Stimulated activated CD4-positive, alpha-beta T cell treated with anti-CD3 and anti-CD28 coated beads, Interleukin-4, amount 100 ng/mL, for 48 hours (primary cell): Measurements from ENCODE around the gene SPTBN1.

Experiments used
- DNase-seq, 2 donors: peaks; one replicate each; pipeline ENCODE4 v3.0.0-alpha.2; 2020; ENCODE audit warnings: low read depth in 2 of 2

SPTBN1 gene

DNA sequence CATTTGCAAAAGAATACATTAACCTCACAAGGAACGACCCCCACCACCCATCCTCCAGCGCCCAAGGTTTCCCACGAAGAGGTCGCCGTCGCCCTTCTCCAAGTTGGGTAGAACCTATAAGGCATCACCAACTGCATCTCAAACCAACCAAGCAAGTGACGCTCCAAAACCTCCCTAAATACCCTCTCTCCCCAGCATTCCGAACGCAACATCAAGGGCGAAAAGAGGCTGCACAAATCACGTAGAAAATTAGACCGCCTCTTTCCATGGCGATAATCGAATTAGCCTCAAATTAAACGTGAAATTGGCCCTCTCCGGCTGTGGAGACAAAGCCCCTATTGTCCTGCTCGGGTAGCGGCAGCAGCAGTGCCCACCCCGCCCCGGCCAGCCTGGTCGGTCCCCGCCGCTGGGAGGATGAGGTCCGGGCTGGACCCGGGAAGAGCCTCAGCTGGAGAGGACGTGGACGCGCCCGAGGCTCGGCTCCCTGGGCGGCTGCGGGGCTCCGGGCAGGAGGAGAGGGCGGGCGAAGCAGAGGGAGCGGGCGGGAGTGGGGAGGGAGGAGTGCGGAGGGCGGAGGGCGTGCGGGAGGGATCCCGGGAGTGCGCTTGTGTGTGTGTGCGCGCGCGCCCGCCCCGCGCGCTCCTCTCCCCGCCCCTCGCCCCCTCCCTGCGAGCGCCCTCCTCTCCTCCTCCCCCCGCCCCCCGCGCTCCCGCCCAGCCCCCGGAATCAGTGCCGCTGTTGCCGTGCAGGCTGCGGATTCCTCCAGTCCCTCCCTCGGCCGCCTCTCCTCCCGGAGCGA, at the start of gene SPTBN1:
Gene SPTBN1 (plus strand): TSS at position 765 of the 799 bp plus-strand sequence. CDS start 70,092 bp downstream, outside the sequence.
- DNase-seq, result peak; percentile 8 to 27

DNA sequence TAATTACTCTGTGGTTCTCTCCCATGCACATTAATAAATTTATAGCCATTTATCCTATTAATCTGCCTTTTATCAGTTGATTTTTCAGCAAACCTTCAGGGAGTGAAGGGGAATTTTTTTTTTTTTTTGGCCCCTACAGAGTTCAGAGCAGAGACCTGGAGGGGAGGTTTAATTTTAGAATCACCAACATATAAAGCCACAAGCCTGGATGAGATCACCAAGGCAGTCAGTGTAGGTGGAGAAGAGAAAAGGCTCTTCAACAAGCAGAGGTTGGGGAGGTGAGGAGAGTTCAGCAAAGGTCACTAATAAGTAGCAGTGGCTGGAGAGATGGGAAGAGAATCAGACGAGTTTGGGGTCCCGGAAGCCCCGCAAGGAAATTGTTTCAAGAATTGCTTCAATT, 48.4 kb upstream of the SPTBN1 start:
- DNase-seq, result no peak

DNA sequence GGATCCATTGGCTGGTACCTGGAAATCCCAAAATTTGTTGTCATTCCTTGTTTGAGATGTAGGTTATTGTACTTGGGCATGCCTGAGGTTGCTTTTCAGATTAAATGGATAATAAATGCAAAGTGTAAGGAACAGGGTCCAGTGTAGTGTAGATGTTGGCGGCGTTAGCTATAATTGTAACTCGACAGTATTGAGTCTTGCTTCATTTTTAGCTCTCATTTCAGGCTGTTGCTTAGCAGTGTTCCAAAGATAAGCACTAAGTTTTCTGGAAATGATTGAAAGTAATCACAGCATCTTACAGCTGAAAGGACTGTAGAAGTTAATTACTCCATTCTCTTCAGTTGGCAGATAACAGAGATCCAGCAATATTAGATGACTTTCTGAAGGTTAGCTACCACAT, 47.8 kb upstream of the SPTBN1 start:
- no peak for DNase-seq

- no peak for DNase-seq
Measured at GRCh38 chr2:54409752-54410151, 46.4 kb upstream of the SPTBN1 start.

DNA sequence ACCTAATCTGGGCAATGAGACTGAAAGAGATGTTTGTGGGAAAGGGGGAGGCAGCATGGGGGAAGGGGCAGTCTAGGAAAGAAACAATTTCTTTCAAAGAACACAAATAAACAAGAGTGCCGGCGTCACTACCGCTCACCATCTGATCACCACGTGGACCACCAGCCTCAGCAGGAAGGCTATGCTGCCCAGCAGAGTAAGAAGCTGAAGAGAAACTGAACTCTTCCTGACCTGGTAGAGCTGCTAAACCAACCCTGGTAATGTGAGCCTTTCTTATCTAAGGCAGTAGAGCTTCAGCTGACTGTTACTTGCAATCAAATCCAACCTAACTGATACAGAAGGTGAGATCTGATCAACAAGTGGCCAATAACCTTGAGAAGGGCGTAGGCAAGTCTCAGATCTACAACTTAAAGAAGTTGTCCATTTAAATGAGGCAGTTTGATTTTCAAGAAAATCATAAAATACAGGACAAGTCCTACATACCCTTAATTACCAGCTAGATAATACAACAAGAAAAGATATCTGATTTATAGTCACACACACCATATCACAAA, 44.2 kb upstream of the SPTBN1 start:
- DNase-seq, result no peak

DNA sequence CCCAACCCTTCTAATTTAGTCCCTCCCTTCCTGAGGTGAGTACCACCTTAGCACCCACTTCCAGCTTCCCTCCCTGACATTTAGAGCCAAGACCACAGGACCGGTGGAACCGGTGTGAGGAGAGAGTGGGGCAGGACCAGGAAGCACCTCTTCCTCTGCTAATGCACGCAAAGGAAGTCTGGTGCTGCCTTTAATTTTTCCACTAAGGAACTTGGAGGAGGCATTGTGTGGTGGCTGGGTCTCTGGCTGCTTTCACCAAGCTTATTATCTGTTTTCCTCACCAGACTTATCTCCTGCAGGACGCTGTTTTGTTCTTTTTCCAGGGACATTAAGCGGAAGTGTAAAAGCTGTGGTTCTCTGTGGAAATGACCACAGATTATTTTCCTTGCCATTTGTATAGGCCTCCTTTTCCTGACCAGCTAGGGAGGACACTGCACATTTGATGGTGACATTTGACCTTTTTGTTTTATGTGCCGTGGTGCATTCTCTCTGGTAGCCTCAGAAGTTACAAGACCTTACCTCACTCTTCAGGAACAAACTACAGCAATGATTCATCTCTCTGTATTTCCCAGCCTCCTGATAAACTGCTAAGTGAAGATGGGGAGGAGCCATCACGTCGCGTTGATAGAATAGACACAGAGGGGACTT, 39.8 kb upstream of the SPTBN1 start:
- DNase-seq, result no peak

DNA sequence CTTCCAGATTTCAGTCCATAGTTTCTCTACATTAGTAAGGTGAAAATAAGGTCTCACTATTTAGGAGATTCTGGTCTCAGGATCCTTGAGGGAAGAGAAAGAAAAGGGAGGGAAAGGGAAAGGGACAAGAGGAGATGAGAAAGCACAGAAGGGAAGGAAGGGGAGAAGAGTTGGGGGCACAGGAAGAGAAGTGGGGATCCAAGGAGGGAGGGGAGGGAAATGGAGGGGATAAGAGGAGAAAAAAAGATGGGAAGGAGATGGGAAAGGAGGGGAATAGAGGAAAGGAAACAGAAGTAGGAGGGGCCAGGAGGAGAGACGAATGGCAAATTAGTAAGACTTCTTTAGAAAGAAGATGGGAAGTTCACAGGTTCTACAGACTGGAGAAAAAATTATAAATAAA, 39.2 kb upstream of the SPTBN1 start:
- DNase-seq, result no peak

- no peak for DNase-seq
Measured at GRCh38 chr2:54417577-54417976, 38.5 kb upstream of the SPTBN1 start.

- DNase-seq, result no peak
Measured at GRCh38 chr2:54419388-54419787, 36.7 kb upstream of the SPTBN1 start.

DNA sequence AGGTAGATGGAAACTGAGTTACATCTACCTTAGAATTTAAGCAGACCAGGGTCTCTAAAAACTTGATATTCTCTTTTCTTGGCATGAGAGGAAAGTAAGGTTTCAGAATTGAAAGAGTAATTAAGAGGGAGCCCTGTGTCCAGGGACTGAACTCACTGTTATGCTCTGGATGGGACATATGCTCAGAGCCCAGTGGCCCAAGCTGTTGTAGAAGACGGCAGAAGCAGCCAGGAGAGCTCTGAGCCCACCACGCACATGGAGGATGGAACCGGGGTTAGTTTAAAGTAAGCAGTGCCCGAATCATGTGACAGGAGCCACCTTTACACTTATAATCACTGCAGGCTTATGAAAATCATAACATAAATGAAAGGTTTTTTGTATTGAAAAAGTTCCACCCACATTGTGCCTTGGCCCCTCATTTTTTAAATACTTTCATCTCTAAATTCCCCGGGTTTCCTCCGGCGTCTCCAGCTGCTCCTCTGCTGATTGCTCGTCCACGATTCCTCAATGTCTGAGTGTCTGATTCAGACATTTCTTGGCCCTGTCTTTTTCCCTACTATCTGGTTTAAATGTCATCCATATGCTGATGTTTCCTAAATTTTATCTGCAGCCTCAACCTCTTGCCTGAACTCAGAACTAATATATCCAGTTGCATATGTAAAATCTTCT, 36.1 kb upstream of the SPTBN1 start:
- DNase-seq, result no peak

GRCh38 chr2:54420524-54421172, 35.5 kb upstream of the SPTBN1 start:
- no peak for DNase-seq

GRCh38 chr2:54422072-54422581, 34.0 kb upstream of the SPTBN1 start:
- peak; percentile 2 to 12 for DNase-seq

DNA sequence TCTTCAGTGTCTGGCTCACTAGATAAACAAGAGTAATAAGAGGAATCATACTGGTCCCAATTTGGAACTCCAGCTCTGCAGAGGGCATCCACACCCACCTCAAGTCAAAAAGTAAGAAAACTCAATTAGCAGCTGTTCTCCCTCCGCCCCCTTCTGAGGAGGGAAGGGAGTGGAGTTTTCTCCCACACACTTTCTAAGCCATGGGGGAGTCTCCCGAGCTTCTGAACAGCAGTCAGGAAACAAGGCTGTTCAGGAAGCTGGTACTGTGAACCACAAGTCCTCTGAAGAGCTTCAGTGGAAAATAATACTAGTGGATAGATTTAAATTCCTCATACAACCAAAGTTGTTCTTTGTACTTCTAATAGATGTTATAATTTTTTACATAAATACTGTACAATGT, 32.9 kb upstream of the SPTBN1 start:
- no peak for DNase-seq

GRCh38 chr2:54424555-54425163, 31.5 kb upstream of the SPTBN1 start:
- DNase-seq, result no peak

- DNase-seq, result no peak
Measured at GRCh38 chr2:54428108-54428831, 27.9 kb upstream of the SPTBN1 start.

- DNase-seq, result no peak
Measured at GRCh38 chr2:54429054-54429453, 27.1 kb upstream of the SPTBN1 start.

DNA sequence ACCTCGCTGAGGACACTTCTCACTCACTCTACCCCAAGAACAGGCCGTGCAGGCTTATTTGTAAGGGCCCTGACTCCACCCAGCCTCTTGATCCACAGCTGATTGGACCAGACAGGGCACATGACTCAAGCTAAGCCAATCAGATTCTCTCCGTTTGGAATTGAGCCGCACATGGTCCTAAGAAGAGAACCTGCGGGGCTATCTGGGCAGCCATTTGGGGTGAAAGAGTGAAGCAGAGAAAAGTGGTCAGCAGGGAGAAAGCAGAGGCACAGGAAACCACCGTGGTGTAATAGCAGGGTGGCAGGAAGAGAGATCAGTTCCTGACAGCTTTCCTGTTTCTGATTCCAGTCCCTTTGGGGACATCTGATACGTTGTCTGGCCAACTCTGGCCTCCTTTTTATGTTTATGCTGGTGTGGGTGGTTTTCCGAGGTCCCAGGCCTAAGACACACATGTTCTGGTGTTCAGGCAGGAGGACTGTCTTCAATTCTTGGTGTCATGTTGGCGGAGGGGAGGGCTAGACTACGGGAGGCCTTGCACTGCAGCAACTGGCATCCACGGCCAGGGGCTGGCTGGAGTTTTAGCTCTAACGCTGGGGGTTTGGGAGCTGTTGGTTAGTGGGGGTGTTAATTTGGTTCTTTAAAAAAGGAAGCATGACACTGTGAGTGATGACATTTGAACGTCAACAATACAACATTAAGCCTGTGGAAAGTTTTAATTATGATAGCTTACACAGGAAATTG, 26.1 kb upstream of the SPTBN1 start:
- no peak for DNase-seq

GRCh38 chr2:54430649-54431048, 25.5 kb upstream of the SPTBN1 start:
- DNase-seq, result no peak

DNA sequence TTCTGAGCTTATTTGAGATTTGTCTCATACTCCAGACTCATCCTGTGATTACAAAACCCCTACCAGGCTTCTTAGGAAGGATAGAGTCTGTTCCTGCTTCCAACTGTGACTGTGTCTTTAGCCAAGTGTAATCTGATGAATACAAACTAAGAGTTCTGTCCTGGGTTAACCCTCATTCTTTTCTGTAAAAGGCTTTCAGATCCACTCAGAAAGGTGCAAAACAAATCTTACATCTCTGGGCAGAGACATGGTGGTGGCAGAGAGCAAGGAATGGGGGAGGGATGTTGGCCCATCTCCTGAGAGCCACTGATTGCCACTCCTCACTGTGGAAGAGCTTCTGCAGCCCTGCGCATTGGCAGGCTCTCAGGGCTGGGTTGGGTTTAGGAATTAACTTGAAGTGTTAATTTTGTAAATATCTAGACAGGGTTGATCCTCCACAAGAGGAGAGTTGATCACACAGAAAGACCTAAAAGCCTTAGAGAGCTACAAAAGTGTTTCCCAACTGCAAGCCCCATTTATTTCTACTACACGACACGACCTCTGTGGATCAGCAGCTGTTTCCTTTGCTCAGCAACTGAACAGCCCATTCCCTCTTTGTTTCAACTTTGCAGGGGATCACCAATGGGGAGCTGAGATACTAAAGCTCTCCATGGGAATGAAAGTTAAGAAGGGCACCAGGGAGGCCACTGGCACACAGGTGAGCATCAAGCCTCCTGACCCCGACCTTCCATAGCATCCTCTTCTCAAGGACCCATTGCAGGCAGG, 23.7 kb upstream of the SPTBN1 start:
- no peak for DNase-seq
